Measurements from ENCODE around the gene NTRK2.

Gene NTRK2

DNA sequence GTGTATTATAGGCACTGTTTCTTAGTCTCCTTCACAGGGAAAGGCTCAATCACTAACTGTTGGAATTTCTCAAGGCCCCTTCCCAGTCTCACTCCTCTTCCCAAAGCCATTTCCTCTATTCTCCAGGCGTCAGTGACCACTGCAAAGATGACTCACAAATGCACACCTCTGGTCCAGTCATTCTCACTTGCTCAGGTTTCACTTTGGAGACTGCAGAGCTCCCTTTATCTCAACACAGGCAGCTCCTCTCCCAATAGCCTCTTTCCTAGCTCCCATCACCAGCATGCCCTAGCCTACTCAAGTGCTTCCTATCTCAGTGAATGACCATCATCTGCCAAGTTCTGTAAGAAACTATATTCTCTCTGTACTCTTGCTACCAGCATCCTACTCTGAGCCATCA, 323.6 kb downstream of the NTRK2 start:
- DNase-seq: no peak

DNA sequence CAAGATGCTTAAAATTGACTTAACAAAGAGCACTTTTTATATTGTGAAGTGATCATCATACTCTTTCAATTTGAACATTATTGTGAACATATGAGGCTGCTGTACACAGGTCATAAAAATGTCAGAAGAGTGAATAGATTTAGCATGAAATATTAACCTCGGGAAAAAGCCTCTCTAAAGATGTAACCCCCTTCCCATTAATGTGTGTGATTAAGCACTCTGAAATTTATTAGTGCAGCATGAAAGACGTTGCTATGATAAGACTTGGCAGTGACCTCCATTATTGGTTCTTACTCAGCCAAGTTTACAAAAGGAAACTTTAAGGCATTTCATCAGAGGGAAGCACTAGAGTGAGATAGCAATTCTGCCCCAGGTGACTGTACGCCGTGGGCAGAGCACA, 326.5 kb downstream of the NTRK2 start:
- DNase-seq: no peak

DNA sequence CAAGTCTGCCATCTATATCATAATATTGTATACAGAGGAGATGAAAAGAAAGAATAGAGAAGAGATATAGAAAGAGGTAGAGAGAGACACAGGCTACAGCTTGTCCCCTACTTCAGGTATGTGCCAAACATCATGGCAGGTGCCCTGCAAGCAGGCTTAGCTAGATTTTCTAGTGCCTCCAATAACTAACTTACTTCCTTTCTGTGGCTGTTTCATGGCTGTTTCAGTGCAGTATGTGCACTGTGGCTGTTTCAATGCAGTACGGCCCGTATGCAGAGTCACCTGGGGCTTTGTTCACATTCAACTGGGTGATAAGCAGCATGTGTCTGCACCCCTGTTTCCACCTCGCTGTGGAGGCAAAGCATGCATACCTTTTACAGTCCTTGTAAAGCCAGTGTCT, 327.2 kb downstream of the NTRK2 start:
- no peak for DNase-seq

DNA sequence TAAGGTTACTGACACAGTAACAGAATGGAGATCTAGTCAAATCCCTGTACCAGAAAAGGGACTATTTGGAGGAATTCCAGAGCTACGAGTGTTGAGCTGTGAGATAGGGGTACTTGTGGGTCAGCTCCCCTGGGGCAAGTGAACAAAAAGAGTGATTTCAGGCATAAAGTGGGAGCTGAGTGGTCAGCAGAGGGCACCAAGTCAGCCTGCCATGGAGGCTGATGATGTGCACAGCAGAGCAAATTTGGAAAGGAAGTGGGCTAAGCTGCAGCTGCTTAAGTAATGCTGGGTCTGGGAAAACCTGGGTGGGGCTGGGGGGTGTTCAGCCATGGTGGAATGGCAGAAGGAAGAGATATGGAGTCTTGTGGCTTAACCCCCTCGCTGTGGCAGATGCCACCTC, 327.9 kb downstream of the NTRK2 start:
- DNase-seq: no peak

DNA sequence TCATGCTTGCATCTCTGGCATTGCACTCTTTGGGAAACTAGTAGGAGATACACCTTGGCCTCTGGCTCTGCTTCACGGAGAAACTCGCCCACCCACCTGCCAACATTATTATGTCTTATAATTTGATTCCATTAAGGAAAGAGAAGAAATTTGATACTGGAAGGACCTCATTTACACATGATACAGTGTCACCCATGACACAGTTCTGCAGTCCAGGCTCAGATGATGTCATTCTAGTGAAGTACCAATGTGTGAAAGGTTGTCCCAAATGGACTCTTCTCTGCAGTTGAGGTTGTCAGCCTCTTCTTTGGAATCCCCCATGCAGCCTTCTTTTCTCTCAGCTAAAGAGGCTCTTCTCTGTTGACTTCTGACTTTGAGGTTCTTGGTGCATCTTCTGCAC, 329.1 kb downstream of the NTRK2 start:
- no peak for DNase-seq

DNA sequence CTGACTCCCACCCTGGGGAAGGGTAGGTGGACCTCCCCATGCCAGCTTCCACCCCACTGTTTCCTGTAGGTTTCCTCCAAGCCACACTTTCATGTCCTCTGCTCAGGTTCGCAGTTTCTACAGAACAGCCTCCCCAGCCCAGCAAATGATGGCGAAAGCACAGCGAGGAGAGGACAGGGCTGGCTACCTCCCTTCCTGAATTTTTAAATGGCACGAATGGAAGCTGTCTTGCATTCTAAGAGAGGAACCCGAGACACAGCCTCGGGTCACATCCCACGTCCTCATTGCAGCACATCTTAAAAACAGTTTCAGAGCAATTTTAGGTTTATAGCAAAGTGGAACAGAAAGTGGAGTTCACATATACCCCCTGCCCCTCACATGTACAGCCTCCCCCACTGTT, 330.3 kb downstream of the NTRK2 start:
- no peak for DNase-seq

DNA sequence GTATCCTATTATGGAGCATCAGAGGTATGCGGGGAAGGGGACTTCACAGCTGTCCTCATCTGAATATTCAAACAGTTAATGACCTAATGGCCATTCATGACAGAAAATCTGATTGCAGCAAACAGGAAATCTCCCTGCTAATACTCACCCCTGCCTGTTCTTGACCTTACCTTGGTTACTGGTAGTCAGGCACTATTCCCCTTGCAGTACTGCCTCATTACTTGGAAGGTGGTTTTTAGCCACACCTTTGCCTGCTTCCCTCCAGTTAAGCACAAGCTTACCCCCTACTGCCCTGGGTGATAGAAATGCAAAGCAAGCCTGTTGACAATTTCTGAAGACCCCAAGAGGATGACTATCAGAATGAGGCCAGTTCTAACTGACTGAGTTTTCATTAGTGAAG, 332.4 kb downstream of the NTRK2 start:
- no peak for DNase-seq

DNA sequence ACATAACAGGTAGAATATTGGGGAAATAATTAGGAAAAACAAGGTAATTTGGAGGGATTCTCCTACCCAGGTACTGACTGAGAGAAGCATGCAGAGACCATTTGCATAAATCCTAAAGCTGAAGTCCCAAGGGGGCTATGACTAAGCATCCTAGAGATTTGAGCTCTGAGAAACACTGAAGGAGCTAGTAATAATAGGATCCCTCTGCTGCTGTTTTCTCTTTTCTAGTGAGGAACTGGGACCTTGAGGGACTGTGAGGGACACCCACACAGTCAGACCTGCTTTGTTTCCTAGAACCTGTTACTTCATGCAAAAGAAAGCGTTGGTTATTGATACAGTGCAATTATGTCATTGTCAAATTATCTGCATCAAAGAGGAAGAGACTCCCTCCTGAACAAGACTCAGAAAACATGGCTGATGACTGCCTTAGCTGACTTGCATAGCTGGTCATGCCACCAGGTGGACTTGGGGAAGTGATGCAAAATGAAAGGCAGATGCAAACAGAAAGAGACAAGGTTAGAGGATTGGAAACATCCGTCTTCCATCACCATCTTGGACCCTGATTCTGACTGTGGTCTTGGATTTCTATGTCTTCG, 335.4 kb downstream of the NTRK2 start:
- DNase-seq: no peak

DNA sequence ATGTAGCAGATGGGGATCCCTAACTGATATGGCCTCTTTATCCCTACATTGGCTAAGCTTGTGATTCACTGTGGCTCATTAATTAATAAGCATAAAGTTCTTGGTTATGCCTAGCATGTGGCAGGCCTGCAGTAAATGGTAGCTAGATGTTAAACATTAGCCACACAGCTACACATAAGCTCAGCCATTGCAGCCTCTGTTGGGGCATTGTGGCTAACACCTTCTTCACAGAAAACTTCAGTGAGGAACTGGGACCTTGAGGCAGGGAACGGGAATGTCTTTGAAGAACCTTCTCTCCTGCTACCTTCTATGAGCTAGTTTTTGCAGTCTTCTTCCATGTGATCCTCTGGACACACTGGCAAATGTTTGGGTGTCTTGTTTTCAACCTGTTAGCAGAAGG, 338.2 kb downstream of the NTRK2 start:
- DNase-seq: no peak

DNA sequence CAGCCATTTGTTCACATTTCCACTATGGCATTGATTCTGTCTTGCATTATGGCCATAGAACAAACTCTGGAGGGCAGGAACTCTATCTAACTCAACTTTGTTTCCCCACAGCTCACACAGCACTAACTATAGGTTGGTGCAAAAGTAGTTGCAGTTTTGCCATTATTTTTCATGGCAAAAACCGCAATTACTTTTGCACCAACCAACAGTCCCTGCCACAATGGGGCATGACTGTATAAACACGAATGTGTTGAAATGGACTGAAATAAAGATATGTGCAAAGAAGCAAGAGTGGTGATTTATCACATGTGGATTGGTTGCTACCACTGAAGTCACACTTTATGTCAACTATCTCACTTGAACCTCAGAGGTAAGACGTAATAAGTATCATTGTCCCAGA, 338.7 kb downstream of the NTRK2 start:
- DNase-seq: no peak

DNA sequence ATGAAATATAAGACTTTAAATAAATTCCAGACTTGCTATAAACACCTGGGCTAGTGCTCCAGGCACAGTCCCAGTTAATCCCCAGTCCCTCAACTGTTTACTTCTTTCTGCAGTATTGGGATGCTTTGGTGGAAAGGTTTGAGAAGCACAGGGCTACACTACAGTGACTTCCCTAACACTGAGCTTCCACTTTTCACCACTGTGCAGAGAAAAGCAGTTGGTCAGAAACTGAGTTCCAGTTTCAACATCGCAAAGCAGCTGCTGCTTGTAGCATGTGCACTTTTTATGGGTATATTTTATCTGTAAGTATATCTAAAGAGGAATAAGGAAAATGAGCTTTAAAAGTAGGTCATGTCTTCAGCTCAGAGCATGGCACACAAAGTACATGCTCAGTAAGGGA, 339.7 kb downstream of the NTRK2 start:
- no peak for DNase-seq

DNA sequence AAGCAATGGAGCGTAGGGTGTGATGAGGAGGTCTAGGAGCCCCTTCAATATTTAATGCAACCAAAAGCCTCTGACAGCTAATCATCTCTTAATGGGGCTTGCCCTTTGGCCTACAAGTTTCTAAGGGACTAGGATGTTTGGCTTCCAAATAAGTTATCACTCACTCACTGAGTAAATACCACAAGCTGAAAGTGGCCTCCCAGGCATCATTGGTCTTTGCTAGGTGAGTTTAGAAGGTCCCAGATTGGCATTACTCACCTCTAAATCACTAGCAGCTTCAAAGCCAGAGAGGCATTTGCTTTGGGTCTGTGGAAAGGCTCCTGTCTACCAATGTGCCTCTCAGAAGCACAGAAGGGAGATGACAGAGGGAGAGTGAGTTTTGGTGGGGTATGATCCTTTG, 344.2 kb downstream of the NTRK2 start:
- DNase-seq: no peak

DNA sequence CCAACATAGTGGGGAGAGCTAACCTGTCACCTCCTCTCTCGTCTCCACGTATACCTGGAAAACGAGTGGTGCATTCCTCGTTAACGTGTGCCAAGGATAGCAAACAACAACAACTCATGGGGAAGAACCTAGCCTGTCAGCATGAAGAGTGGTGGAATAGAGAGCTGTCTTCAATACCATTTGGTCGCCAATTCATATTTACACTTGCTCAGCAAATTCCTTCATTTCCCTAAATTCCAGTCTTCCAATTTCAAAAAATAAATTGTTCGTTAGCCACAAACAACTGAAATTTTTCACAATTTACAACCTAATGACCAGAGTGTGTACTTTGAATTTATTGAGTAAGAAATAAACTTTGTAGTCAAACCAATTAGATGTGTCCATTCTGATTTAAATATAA, 344.8 kb downstream of the NTRK2 start:
- DNase-seq: no peak

DNA sequence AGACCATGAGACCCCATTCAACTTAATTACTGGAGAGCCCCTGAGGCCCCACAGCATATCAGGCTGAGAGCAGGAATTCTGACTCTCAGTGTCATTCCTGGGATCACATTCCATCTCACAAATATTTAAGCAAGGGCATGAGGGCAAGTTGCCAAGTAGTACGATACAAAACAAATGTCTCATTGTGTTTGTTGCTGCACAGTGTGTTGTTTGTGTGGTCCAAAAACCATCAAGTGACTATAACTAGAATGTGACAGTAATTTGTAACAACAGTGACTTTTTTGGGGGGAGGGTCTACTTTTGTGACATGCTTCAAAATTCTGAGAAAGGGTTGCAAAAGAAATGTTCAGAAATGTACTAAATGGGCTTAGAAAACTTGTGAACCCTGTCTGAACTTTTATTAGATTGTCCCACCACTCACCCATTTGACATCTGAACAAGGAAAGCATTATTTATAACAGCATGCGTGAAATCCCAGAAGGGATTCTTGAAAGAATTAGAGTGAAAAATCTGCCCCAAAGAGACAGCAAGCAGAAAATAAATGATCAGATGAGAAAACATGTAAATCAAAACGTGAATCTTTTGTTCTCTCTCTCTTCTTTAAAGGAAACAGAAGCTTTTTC, 347.0 kb downstream of the NTRK2 start:
- DNase-seq: no peak

DNA sequence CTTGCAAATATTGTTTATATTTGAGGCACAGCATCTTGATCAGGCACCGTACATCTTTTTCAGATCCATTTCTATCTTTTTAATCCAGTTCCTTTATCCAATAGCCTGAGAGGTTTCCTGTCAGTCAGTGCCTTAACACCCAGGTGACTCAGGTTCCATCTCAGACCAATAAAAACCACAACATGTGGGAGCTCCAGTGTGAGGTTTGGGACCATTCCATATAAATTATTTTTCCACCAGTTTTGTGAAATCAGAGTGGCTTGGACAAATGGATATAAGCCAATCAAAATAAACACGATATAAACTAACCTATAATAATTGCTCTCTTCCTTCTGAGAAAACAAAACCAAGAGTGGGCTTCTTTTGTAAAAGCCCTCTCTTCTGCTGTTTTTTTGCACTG, 351.3 kb downstream of the NTRK2 start:
- no peak for DNase-seq

DNA sequence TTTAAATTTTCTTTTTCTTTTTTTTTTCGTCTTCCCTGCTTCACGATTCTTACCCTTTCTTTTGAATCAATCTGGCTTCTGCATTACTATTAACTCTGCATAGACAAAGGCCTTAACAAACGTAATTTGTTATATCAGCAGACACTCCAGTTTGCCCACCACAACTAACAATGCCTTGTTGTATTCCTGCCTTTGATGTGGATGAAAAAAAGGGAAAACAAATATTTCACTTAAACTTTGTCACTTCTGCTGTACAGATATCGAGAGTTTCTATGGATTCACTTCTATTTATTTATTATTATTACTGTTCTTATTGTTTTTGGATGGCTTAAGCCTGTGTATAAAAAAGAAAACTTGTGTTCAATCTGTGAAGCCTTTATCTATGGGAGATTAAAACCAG, 352.2 kb downstream of the NTRK2 start:
- DNase-seq: no peak

DNA sequence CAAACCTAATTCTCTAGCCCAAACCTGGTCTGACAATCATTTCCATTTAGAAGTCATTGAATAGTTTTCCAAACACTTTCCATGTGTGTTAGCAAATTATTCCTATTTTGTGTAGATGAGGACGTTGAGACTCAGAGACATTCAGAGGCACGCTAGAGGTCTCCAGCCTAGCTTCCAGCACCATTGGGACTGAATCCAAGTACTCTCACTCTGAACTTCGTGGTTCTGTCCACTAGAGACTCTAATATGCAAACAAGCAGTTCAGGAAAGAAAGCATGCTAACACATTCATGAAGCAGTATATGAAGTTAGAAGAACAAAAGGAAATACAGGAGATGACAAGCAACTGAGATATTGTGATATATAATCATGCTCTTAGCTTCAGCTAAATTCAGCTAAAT, 354.8 kb downstream of the NTRK2 start:
- no peak for DNase-seq

DNA sequence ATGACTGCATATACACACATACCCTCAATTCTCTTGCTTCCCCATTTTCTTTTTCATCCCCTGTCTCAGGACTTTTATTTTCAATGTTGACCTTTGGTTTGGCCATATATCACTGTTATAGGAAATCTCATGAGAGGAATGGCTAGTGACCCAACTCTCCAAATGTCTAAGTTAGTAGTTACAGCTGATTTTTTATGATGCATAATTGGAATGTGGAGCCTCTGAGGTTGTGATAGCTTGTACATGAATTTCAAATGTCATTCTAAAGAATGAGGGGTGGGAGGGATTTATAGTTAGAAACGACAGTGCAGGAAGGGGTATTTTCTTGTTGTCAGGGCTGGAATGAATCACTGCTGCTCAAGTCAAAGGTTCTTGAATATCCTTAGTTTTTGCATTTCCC, 356.1 kb downstream of the NTRK2 start:
- no peak for DNase-seq

DNA sequence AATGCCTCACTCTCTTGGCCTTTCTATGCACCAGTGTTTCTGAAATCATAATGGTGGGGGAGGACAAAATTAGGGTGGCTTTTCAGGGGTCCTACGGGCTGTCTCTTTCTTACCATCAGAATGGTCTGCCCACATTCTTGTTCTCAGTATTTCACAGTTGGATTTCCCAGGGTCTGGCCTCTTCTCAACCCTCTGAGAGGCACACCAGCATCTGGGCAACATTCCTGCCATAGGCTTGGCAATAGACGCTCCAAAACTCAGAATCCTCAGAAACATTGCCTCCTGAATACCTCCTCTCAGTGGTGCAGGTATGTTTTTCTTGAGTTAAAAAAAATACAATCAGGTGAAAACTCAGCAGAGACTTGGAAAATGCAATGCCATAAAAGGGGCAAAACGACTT, 358.3 kb downstream of the NTRK2 start:
- DNase-seq: no peak

DNA sequence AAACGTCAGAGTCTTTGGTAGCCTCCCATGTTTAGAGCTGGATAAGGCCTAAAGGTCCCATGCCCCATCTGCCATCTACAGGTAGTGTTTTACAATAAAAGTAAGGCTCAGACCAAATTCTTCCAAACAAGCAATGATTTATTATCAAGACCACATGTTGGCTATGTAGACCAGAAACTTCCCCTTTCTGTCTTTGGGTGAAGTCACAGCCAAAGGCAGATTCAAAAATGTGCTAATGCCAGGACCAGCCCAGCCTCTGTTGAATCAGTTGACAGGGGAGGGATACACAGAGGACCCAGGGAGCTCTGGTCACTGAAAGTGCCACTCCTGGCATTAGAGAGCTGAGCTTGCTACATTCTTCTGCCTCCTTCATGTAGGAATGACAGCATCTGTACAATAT, 360.8 kb downstream of the NTRK2 start:
- DNase-seq: no peak

DNA sequence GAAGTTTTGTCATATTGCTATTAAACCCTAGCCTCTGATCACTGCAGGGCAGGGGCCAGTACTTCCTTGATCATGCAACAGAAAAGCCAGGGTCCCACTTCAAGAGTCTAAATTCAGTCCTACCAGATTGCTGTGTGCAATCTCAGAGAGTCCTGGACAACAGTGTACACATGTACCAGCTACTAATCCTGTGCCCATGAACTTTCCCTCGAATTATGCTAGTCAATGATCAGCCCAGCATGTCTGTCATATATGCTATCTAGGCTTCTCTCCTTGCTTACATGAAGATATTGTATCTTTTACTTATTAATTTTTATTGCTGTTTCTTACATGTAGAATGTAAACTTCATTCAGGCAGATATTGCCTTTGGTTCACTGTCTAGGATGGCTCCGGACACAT, 367.0 kb downstream of the NTRK2 start:
- no peak for DNase-seq

DNA sequence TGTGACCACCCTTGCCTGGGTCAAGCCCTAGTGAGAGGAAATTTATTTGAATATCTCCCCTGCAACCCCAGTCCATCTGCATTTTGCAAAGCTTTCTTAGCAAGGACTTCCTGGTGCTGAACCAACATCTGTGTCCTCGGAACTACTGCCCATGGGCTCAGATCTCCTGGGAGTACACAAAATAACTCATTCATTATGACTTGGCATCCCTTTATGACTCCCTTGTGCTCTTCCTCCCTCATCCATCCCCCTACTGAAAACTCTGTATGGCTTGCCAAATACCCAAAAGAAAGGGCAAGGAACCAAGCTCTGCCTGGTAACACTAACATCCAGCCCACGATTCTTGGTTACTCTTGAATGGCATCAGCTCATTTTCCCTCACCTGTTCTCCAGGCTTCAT, 368.5 kb downstream of the NTRK2 start:
- no peak for DNase-seq

DNA sequence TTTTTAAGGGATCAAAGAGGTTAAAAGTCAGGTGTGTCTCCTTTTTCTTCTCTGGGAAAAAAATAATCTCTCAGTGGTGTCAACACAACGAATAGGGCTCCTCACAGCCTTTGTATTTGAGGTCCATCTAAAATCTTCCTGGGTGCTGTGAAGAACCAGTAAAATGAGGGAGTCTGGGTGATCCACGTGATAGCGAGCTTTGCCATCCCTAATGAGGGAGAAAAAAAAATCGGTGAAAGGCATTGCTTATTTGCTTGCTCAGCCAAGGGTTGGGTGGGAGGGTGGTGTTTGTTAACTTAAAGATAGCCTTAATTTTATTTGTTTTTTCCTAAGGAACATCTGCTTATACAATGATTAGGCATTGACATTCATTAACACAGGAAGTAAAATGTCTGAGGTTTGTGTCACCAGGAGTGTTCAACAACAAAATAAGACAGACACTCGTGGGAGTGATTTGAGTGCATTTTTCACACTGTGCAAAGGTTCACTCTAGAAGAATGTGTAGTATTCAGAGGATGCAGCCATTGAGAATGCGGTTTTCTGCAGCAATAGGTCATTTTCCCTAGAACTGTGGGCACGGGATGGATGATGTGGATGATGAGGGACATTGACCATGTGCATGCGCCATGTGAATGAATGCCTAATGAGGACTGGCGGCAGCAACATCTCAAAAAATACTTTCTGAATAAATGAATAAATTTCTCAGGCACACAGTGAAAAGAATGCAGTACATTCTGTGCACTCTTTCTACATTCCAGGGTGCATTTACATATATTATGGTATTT, 369.5 kb downstream of the NTRK2 start:
- no peak for DNase-seq

DNA sequence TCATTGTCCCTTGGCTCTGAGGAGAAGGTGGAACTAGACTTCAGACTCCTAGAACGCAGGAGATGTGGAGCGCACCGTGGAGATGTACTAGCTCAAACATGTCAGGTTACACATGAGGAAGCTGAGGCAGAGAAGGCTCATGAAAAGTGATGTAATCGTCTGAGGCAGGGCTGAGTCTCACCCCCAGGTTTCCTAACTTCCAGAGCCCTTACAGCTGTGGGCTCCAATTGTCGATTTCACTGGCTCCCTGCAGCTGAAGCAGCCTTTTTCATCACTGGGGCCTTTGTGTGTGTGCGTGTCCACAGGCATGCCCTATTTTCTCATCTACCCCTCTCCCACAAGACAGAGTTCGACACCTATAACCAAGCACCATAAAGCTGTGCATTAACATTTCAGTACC, 370.6 kb downstream of the NTRK2 start:
- no peak for DNase-seq

Data from activated CD8-positive, alpha-beta memory T cell treated with anti-CD3 and anti-CD28 coated beads, Interleukin-2, amount 50 U/mL, for 48 hours (primary cell).